SU-DHL-6 (cell line): ENCODE measurements around the gene NCEH1.
A peak's percentile ranks its signal among the peaks of the same experiment; 100 is the strongest.

Source experiments
- H2AFZ ChIP-seq: fragments of 200-600 bp; sonication (generic); 2 replicates; pipeline ENCODE4 v1.6.1; 2014; ENCODE audit warnings: low read depth, mild to moderate bottlenecking, moderate library complexity, mixed read lengths, antibody characterized with exemption, low read length; ENCODE audit not compliant: severe bottlenecking
- H3F3A ChIP-seq: fragments of 200-600 bp; shearing (Covaris generic); 2 replicates; pipeline ENCODE4 v1.6.0; 2016; ENCODE audit warnings: antibody characterized with exemption, mild to moderate bottlenecking; ENCODE audit not compliant: insufficient read depth
- H3K27ac ChIP-seq: fragments of 200-600 bp; sonication (generic); 2 replicates; pipeline ENCODE4 v1.5.1; 2016; ENCODE audit warnings: low read depth, mild to moderate bottlenecking, low read length, moderate library complexity, mixed read lengths
- H3K27me3 ChIP-seq: fragments of 200-600 bp; sonication (generic), shearing (Covaris generic); 2 replicates; pipeline ENCODE4 v1.6.0; 2014; ENCODE audit warnings: mild to moderate bottlenecking, low read length
- H3K36me3 ChIP-seq: fragments of 200-600 bp; sonication (generic); 2 replicates; pipeline ENCODE4 v1.6.1; 2014; ENCODE audit warnings: mild to moderate bottlenecking, low read length, mixed read lengths
- H3K4me2 ChIP-seq: fragments of 300-600, 200-600 bp; shearing (Covaris generic), sonication (generic); 2 replicates; pipeline ENCODE4 v1.6.0; 2014; ENCODE audit warnings: low read length, low read depth, mild to moderate bottlenecking; ENCODE audit not compliant: poor library complexity, severe bottlenecking
- H3K4me3 ChIP-seq: fragments of 200-600 bp; sonication (generic); 2 replicates; pipeline ENCODE4 v1.5.1; 2014; ENCODE audit warnings: antibody characterized with exemption, low read length, mild to moderate bottlenecking, mixed read lengths; ENCODE audit not compliant: insufficient read depth, poor library complexity, severe bottlenecking
- H3K79me2 ChIP-seq: fragments of 200-600 bp; sonication (generic); 2 replicates; pipeline ENCODE4 v1.6.1; 2014; ENCODE audit warnings: mild to moderate bottlenecking, low read length, moderate library complexity; ENCODE audit not compliant: insufficient read depth
- H3K9ac ChIP-seq: fragments of 200-600 bp; sonication (generic); 2 replicates; pipeline ENCODE4 v1.7.0; 2014; ENCODE audit warnings: mild to moderate bottlenecking, low read length
- H3K9me2 ChIP-seq: fragments of 200-600 bp; sonication (generic); replicated peaks from 2 replicates; pipeline ENCODE4 v1.6.1; 2014; ENCODE audit warnings: low read length; ENCODE audit not compliant: insufficient read depth
- H3K9me3 ChIP-seq: fragments of 200-600 bp; sonication (generic); 2 replicates; pipeline ENCODE4 v1.6.1; 2014; ENCODE audit warnings: low read length, mixed read lengths; ENCODE audit not compliant: insufficient read depth
- H4K20me1 ChIP-seq: fragments of 200-600 bp; sonication (generic); 2 replicates; pipeline ENCODE4 v1.6.1; 2014; ENCODE audit warnings: low read depth, mild to moderate bottlenecking, antibody characterized with exemption, low read length, moderate library complexity, mixed read lengths
- CTCF ChIP-seq: fragments of 200-600 bp; sonication (generic); IDR thresholded peaks from one replicate; pipeline ENCODE4 v1.5.1; 2017; ENCODE audit warnings: antibody characterized with exemption, mild to moderate bottlenecking, low read length, moderate library complexity; ENCODE audit not compliant: insufficient read depth, poor library complexity, severe bottlenecking
- EZH2phosphoT487 ChIP-seq: fragments of 200-600 bp; sonication (generic), shearing (Covaris generic); conservative IDR thresholded peaks from 2 replicates; pipeline ENCODE4 v1.6.1; 2018; ENCODE audit warnings: mild to moderate bottlenecking, antibody characterized with exemption, low read length, moderate library complexity, mixed read lengths

Gene NCEH1

GRCh38 chr3:172678068-172678467, 32.8 kb downstream of the NCEH1 start:
- H3K79me2 ChIP-seq = peaks cover 12% of the 10 kb centered on the region; the same call in 1 of the 2 replicates
- H3K9ac ChIP-seq = no peak overlapping the region
- H3F3A ChIP-seq = no peaks in the 10 kb centered on the region
- no peaks in the 10 kb centered on the region for H3K27me3 ChIP-seq
- H4K20me1 ChIP-seq = no peaks in the 10 kb centered on the region
- no peaks in the 10 kb centered on the region for H3K9me2 ChIP-seq
- no peak overlapping the region for H2AFZ ChIP-seq
- H3K36me3 ChIP-seq = no peaks in the 10 kb centered on the region
- no peak overlapping the region for H3K27ac ChIP-seq
- H3K4me3 ChIP-seq = no peak overlapping the region
- H3K9me3 ChIP-seq = no peaks in the 10 kb centered on the region
- TF ChIP-seq EZH2phosphoT487 (no peak), CTCF (no peak)
- H3K4me2 ChIP-seq = no peak overlapping the region

- no peak overlapping the region for H3K9ac ChIP-seq
- no peak for TF ChIP-seq EZH2phosphoT487
- no peak for TF ChIP-seq CTCF
- H2AFZ ChIP-seq = no peak overlapping the region
- no peak overlapping the region for H3K4me3 ChIP-seq
- no peaks in the 10 kb centered on the region for H3K9me3 ChIP-seq
- H4K20me1 ChIP-seq = no peaks in the 10 kb centered on the region
- H3F3A ChIP-seq = no peaks in the 10 kb centered on the region
- H3K79me2 ChIP-seq = peaks cover 7% of the 10 kb centered on the region; the same call in 1 of the 2 replicates
- no peak overlapping the region for H3K4me2 ChIP-seq
- H3K36me3 ChIP-seq = no peaks in the 10 kb centered on the region
- H3K9me2 ChIP-seq = no peaks in the 10 kb centered on the region
- no peaks in the 10 kb centered on the region for H3K27me3 ChIP-seq
- H3K27ac ChIP-seq = no peak overlapping the region
Observed at GRCh38 chr3:172676196-172676922, 34.5 kb downstream of the NCEH1 start.

GRCh38 chr3:172675441-172676193, 35.2 kb downstream of the NCEH1 start:
- Histone ChIP-seq H3K4me3 (no peak overlapping the region), H3K4me2 (no peak overlapping the region), H2AFZ (no peak overlapping the region), H3K9me3 (no peaks in the 10 kb centered on the region), H3K9me2 (no peaks in the 10 kb centered on the region), H3K9ac (no peak overlapping the region), H3F3A (no peaks in the 10 kb centered on the region), H3K79me2 (peaks cover 2% of the 10 kb centered on the region; the same call in 1 of the 2 replicates), H3K27me3 (no peaks in the 10 kb centered on the region), H4K20me1 (no peaks in the 10 kb centered on the region), H3K36me3 (no peaks in the 10 kb centered on the region), H3K27ac (no peak overlapping the region)
- peak; percentile 65 for TF ChIP-seq CTCF
- TF ChIP-seq EZH2phosphoT487 = no peak
